CD4-positive, alpha-beta memory T cell (primary cell): Measurements from ENCODE around the gene BCS1L. TPM values are rescaled to one million over a fixed set of nuclear protein-coding genes. Genes with fewer than 3 reads are reported as not detected.

Source experiments
- CTCF ChIA-PET: fragments of 350-600 bp; sonication (Branson Sonifier 250); formaldehyde crosslinking; loops from one replicate; lab custom pipeline; 2021; ENCODE audit warnings: inconsistent platforms; ENCODE audit not compliant: partially characterized antibody; lab: Charles Lee
- POLR2A ChIA-PET: fragments of 350-600 bp; sonication (Branson Sonifier 250); formaldehyde crosslinking; loops from one replicate; lab custom pipeline; 2021; ENCODE audit not compliant: partially characterized antibody; lab: Charles Lee
- DNase-seq, 5 donors: peaks; one replicate each; pipeline versions ENCODE4 v3.0.0 to v3.0.0-alpha.2; 2020 to 2022; ENCODE audit warnings: mixed read lengths in 1 of 5
- H3K27ac ChIP-seq: one replicate; pipeline ENCODE4 v1.7.0; 2013; ENCODE audit warnings: low read depth, low read length
- H3K27me3 ChIP-seq: 2 replicates; pipeline ENCODE4 v1.7.0; 2013; ENCODE audit warnings: mild to moderate bottlenecking, low read length, moderate library complexity; ENCODE audit not compliant: insufficient read depth
- H3K36me3 ChIP-seq: 2 replicates; pipeline ENCODE4 v1.7.0; 2013; ENCODE audit warnings: mild to moderate bottlenecking, low read length, moderate library complexity; ENCODE audit not compliant: insufficient read depth
- H3K4me1 ChIP-seq: 2 replicates; pipeline ENCODE4 v1.7.0; 2013; ENCODE audit warnings: mild to moderate bottlenecking, low read length, moderate library complexity; ENCODE audit not compliant: insufficient read depth
- H3K4me3 ChIP-seq, 2 donors: one replicate each; pipeline ENCODE4 v1.7.0; 2013; ENCODE audit warnings: low read length in 2 of 2, mild to moderate bottlenecking in 1 of 2
- H3K9me3 ChIP-seq, 2 donors: one replicate each; pipeline ENCODE4 v1.7.0; 2013; ENCODE audit warnings: low read length in 2 of 2, control low read depth in 1 of 2; ENCODE audit not compliant: control insufficient read depth in 1 of 2
- H3K27ac Mint-ChIP-seq, 7 donors: one replicate each; pipeline ENCODE4 v1.8.0; 2020 to 2021; ENCODE audit warnings: mixed read lengths in 7 of 7, mild to moderate bottlenecking in 6 of 7, inconsistent platforms in 3 of 7, moderate library complexity in 3 of 7
- H3K27me3 Mint-ChIP-seq, 2 donors: one replicate each; pipeline ENCODE4 v1.8.0; 2020 to 2021; ENCODE audit warnings: mixed read lengths in 2 of 2
- H3K36me3 Mint-ChIP-seq, 2 donors: one replicate each; pipeline ENCODE4 v1.8.0; 2020 to 2021; ENCODE audit warnings: mixed read lengths in 2 of 2, inconsistent platforms in 1 of 2, mild to moderate bottlenecking in 1 of 2
- H3K4me1 Mint-ChIP-seq, 4 donors: one replicate each; pipeline ENCODE4 v1.8.0; 2020 to 2021; ENCODE audit warnings: mixed read lengths in 4 of 4, mild to moderate bottlenecking in 1 of 4
- H3K4me3 Mint-ChIP-seq, 8 donors: one replicate each; pipeline ENCODE4 v1.8.0; 2020 to 2021; ENCODE audit warnings: mixed read lengths in 8 of 8, mild to moderate bottlenecking in 7 of 8, moderate library complexity in 6 of 8, inconsistent platforms in 3 of 8
- H3K9me3 Mint-ChIP-seq, 8 donors: one replicate each; pipeline ENCODE4 v1.8.0; 2020 to 2021; ENCODE audit warnings: mixed read lengths in 8 of 8, mild to moderate bottlenecking in 5 of 8, inconsistent platforms in 3 of 8, moderate library complexity in 1 of 8
- intact Hi-C: fragments of 100-400 bp; cut with micrococcal nuclease; formaldehyde crosslinking; loops from one replicate; pipeline ENCODE4 v1.15.1; 2023
- polyA plus RNA-seq, 2 donors: library from polyadenylated mRNA; unstranded; fragments of 300-500 nt; fragmentation: Illumina TruSeq; gene quantifications; one replicate each; pipeline ENCODE4 v1.2.3, GENCODE V29; 2021
- total RNA-seq, 2 experiments: library from RNA; stranded (reverse); gene quantifications; one replicate each; pipeline ENCODE4 v1.2.3, GENCODE V29; 2021

BCS1L gene
- total and polyA plus RNA-seq, 4 experiments from 2014 or later = 13.9 to 57.2 (median 35.6) TPM

DNA sequence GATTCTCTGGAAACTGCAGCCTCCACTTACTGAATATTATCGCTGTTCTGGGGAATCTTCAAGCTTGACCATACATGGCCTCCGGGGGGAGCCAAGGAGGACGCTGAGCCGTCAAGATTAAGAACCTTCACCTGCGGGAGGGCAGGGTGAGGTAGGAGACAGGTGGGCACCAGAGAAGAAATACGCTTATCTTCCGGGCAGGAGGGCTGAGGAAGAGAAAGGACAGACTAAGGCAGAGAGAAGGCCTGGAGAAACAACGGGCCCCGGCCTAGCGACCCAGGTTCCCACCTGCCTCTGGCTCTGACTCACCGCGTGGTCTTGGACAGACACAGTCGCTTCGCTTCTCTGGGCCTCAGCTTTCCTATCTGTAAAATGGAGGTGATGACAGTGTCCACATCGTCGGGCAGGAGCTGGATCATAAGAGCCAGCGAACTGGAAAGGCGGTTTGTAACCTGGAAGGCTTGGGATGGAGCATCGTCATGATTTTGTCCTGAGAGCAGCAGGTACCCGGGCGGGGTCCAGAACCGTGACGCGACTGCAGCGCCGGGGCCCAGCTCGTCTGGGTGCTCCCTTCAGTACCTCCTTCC is 719 bp upstream of the BCS1L start:
- H3K27me3 ChIP-seq = no peaks in the 10 kb centered on the region
- Mint-ChIP-seq H3K27me3 (no peaks in the 10 kb centered on the region), H3K36me3 (peaks cover 22 to 61% of the 10 kb centered on the region in 2 donors), H3K4me3 (peak overlapping the region; percentile 91 to 100 (median 93)), H3K27ac (peak overlapping the region; percentile 92 to 98 (median 94)), H3K9me3 (peaks cover 0 to 4% (median 0%) of the 10 kb centered on the region in 8 donors), H3K4me1 (peaks cover 17 to 37% (median 31%) of the 10 kb centered on the region in 4 donors)
- peaks cover 28% of the 10 kb centered on the region for H3K4me1 ChIP-seq
- CTCF ChIA-PET = interaction anchor here (0.9 to 5.5 kb wide), 16 partner anchors 9 to 729 kb away, joined by 3 to 51 read pairs (median 6); partner anchors contain the start of genes DNPEP, RNF25, STK36 and TTLL4
- DNase-seq = peak; percentile 30 to 53 (median 43)
- H3K27ac ChIP-seq = peak overlapping the region; percentile 71
- H3K4me3 ChIP-seq = peak overlapping the region; percentile 50 to 78
- POLR2A ChIA-PET = interaction anchor here (0.6 to 3.4 kb wide), 21 partner anchors 9 to 840 kb away, joined by 3 to 67 read pairs (median 5); partner anchors contain the start of genes AAMP, DNPEP, GMPPA and PNKD
- H3K9me3 ChIP-seq = no peaks in the 10 kb centered on the region
- H3K36me3 ChIP-seq = peaks cover 49% of the 10 kb centered on the region
- intact Hi-C loops = loop anchor here (1.0 to 5.0 kb wide), 10 partner anchors 10 to 730 kb away; partner anchors contain the start of genes AAMP, CNOT9, CTDSP1 and PNKD

DNA sequence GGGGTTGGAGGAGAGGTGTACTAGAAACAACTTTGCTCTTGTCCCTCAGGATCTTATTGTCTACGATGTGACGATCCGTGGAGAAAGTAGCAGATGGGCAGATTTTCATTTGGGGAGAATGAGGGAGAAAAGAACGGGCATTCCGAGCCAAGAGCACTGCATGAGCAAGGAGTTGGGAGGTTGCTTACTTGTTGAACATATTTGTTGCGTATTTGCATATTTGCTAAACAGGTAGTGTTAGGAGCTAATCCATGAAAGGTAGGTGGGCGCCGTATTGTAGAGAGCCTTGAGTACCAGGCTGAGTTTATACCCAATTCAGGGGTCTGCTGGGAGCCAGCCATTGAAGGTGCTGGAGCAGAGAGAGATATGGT is 490 bp downstream of the BCS1L start:
- Histone ChIP-seq H3K9me3 (no peaks in the 10 kb centered on the region), H3K4me3 (peak overlapping the region; percentile 50 to 78), H3K27ac (peak overlapping the region; percentile 71), H3K36me3 (peaks cover 51% of the 10 kb centered on the region), H3K4me1 (peaks cover 28% of the 10 kb centered on the region), H3K27me3 (no peaks in the 10 kb centered on the region)
- H3K9me3 Mint-ChIP-seq = peaks cover 0 to 4% (median 0%) of the 10 kb centered on the region in 8 donors
- H3K27me3 Mint-ChIP-seq = no peaks in the 10 kb centered on the region
- ChIA-PET CTCF (interaction anchor here (0.9 to 5.5 kb wide), 15 partner anchors 11 to 728 kb away, joined by 3 to 51 read pairs (median 4); partner anchors contain the start of genes DNPEP, RNF25, STK36 and TTLL4), POLR2A (interaction anchor here (0.7 to 3.4 kb wide), 18 partner anchors 10 to 839 kb away, joined by 3 to 67 read pairs (median 6); partner anchors contain the start of genes AAMP, CNPPD1, DNPEP and GMPPA)
- peak overlapping the region; percentile 92 to 98 (median 94) for H3K27ac Mint-ChIP-seq
- no peak for DNase-seq
- intact Hi-C loops = loop anchor here (1.0 to 5.0 kb wide), 10 partner anchors 12 to 728 kb away; partner anchors contain the start of genes AAMP, CNOT9, CTDSP1 and PNKD
- peaks cover 30 to 68% of the 10 kb centered on the region in 2 donors for H3K36me3 Mint-ChIP-seq
- H3K4me3 Mint-ChIP-seq = peak overlapping the region; percentile 91 to 100 (median 93)
- peaks cover 17 to 37% (median 31%) of the 10 kb centered on the region in 4 donors for H3K4me1 Mint-ChIP-seq

DNA sequence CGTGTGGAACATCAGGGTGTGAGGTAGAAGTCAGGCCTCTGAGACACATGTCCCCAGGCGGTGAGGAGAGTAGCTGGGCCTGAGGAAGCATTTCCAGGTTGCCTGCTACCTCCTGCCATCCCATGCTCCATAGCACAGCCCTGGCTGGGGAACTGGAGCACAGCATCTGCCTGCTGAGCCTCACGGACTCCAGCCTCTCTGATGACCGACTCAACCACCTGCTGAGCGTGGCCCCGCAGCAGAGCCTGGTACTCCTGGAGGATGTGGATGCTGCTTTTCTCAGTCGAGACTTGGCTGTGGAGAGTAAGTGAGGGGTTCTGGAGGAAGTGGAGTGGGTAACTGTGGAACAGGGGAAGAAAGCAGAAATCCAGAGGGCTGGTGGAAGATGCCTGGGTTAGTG is 2.9 kb downstream of the BCS1L start:
- Mint-ChIP-seq H3K9me3 (peaks cover 0 to 4% (median 0%) of the 10 kb centered on the region in 8 donors), H3K27ac (no peak overlapping the region), H3K36me3 (peaks cover 36 to 67% of the 10 kb centered on the region in 2 donors), H3K4me3 (peak overlapping the region in 1 of 8 donors; percentile 54), H3K4me1 (peaks cover 13 to 31% (median 26%) of the 10 kb centered on the region in 4 donors), H3K27me3 (no peaks in the 10 kb centered on the region)
- no peak for DNase-seq
- ChIA-PET POLR2A (no interaction called here), CTCF (interaction anchor here (1.3 to 5.1 kb wide), 2 partner anchors 8 to 25 kb away, joined by 3 to 51 read pairs; partner anchors contain the start of genes RNF25 and STK36)
- H3K4me1 ChIP-seq = peaks cover 24% of the 10 kb centered on the region
- intact Hi-C loops = no loop called here
- H3K27me3 ChIP-seq = no peaks in the 10 kb centered on the region
- H3K4me3 ChIP-seq = no peak overlapping the region
- no peaks in the 10 kb centered on the region for H3K9me3 ChIP-seq
- peaks cover 54% of the 10 kb centered on the region for H3K36me3 ChIP-seq
- H3K27ac ChIP-seq = no peak overlapping the region

DNA sequence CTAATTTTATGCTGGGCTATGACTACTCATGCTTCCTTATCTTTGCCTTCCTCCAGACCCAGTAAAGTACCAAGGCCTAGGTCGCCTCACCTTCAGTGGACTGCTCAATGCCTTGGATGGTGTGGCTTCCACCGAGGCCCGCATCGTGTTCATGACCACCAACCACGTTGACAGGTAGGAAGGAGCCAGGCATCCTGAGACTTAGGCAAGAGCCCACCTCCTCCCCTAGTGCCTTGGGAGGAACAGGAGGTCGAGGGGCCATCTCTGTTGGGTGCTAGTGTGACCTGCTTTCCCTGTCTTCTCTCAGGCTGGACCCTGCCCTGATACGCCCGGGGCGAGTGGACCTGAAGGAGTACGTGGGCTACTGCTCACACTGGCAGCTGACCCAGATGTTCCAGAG is 3.3 kb downstream of the BCS1L start:
- peaks cover 40 to 71% of the 10 kb centered on the region in 2 donors for H3K36me3 Mint-ChIP-seq
- H3K27ac Mint-ChIP-seq = peak overlapping the region in 1 of 7 donors; percentile 39
- H3K4me1 Mint-ChIP-seq = peaks cover 10 to 27% (median 22%) of the 10 kb centered on the region in 4 donors
- Histone ChIP-seq H3K36me3 (peaks cover 54% of the 10 kb centered on the region), H3K9me3 (no peaks in the 10 kb centered on the region), H3K4me3 (no peak overlapping the region), H3K4me1 (peaks cover 19% of the 10 kb centered on the region), H3K27ac (no peak overlapping the region), H3K27me3 (no peaks in the 10 kb centered on the region)
- ChIA-PET CTCF (interaction anchor here (1.3 to 2.4 kb wide), 2 partner anchors 15 to 25 kb away, joined by 3 to 9 read pairs; no protein-coding TSS in a partner anchor), POLR2A (interaction anchor here (0.6 kb wide), 1 partner anchor 714 kb away, joined by 3 read pairs; no protein-coding TSS in a partner anchor)
- DNase-seq = no peak
- H3K4me3 Mint-ChIP-seq = peak overlapping the region in 1 of 8 donors; percentile 54
- intact Hi-C loops = no loop called here
- no peaks in the 10 kb centered on the region for H3K27me3 Mint-ChIP-seq
- H3K9me3 Mint-ChIP-seq = peaks cover 0 to 4% (median 0%) of the 10 kb centered on the region in 8 donors

DNA sequence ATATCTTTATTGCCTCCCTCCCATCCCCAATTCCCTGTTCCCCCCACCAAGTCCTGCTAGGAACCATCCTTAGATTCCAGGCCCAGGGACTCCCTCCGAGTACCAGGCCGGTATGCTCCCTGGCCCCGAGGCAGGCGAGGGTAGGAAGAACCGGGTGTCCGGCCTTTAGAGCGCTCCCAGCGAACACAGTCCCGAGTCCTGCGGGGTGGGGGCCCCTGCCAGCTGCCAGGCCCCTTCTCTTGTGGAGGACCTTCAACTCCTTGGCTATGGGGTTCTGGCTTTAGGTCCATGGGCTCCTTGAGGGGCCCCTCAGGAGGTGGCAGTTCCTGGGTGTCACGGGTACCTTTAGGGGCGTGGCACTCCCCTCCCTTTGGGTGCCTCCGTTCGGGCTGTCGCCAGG is 4.4 kb downstream of the BCS1L start:
- DNase-seq = no peak
- H3K4me1 Mint-ChIP-seq = peaks cover 11 to 16% (median 13%) of the 10 kb centered on the region in 4 donors
- intact Hi-C loops = no loop called here
- ChIA-PET POLR2A (no interaction called here), CTCF (interaction anchor here (2.4 kb wide), 1 partner anchor 16 kb away, joined by 9 read pairs; no protein-coding TSS in a partner anchor)
- no peak overlapping the region for H3K4me3 Mint-ChIP-seq
- H3K36me3 Mint-ChIP-seq = peaks cover 41 to 76% of the 10 kb centered on the region in 2 donors
- Histone ChIP-seq H3K4me3 (no peak overlapping the region), H3K27ac (no peak overlapping the region), H3K9me3 (no peaks in the 10 kb centered on the region), H3K4me1 (peaks cover 9% of the 10 kb centered on the region), H3K36me3 (peaks cover 60% of the 10 kb centered on the region), H3K27me3 (no peaks in the 10 kb centered on the region)
- peaks cover 0 to 4% (median 0%) of the 10 kb centered on the region in 8 donors for H3K9me3 Mint-ChIP-seq
- H3K27ac Mint-ChIP-seq = peak overlapping the region in 1 of 7 donors; percentile 17
- H3K27me3 Mint-ChIP-seq = no peaks in the 10 kb centered on the region

DNA sequence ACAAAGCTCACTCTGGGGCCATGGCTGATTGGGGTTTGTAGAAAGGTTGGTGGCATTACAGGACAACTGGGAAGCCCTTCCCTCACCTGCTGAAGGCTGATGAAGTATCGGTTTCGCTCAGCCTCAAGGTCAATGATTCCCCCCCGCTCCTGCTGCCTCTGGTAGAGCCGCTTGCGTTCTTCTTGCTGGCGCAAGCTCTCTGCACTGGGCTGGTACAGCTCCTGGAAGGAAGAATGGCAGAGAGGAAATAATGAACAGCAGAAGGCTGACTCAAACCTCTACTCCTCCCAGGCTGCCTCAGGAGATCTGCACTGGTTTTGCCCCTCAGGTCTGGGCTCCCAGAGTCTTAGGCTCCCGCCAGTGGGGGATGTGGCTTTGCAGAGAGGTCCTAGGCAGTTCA is 5.2 kb downstream of the BCS1L start:
- CTCF ChIA-PET = interaction anchor here (2.4 kb wide), 1 partner anchor 17 kb away, joined by 9 read pairs; no protein-coding TSS in a partner anchor
- peak overlapping the region in 2 of 7 donors; percentile 17 to 62 for H3K27ac Mint-ChIP-seq
- H3K4me3 ChIP-seq = no peak overlapping the region
- peaks cover 41 to 71% of the 10 kb centered on the region in 2 donors for H3K36me3 Mint-ChIP-seq
- peaks cover 8 to 10% (median 9%) of the 10 kb centered on the region in 4 donors for H3K4me1 Mint-ChIP-seq
- H3K27ac ChIP-seq = no peak overlapping the region
- POLR2A ChIA-PET = no interaction called here
- intact Hi-C loops = no loop called here
- H3K9me3 ChIP-seq = no peaks in the 10 kb centered on the region
- peaks cover 9% of the 10 kb centered on the region for H3K4me1 ChIP-seq
- no peaks in the 10 kb centered on the region for H3K27me3 ChIP-seq
- H3K36me3 ChIP-seq = peaks cover 60% of the 10 kb centered on the region
- peaks cover 0 to 2% (median 0%) of the 10 kb centered on the region in 8 donors for H3K9me3 Mint-ChIP-seq
- DNase-seq = no peak
- no peak overlapping the region for H3K4me3 Mint-ChIP-seq
- H3K27me3 Mint-ChIP-seq = no peaks in the 10 kb centered on the region
